GM10248 (cell line): ENCODE measurements around the gene TMEM45B.
"Not testable (repeated sequence)": the region's sequence is repeated elsewhere in the genome, so short reads cannot be mapped to it uniquely, and the experiment has no call there.

Experiments
- CTCF ChIA-PET: fragments of 300-600 bp; sonication (Branson Sonifier 250); formaldehyde crosslinking; extraction: SDS; loops from one replicate; lab custom pipeline; 2021; ENCODE audit warnings: antibody characterized with exemption; lab: Yijun Ruan, JAX
- POLR2A ChIA-PET: fragments of 350-650 bp; sonication (Branson Sonifier 250); formaldehyde crosslinking; extraction: SDS; loops from one replicate; lab custom pipeline; 2020; ENCODE audit warnings: antibody characterized with exemption; lab: Yijun Ruan, JAX
- DNase-seq: peaks from one replicate; pipeline ENCODE4 v3.0.0; 2012; ENCODE audit errors: extremely low spot score
- TF ChIP-seq, protein P1 (sequence below): IDR thresholded peaks from 2 replicates; pipeline ENCODE4 v1.5.1; 2012; ENCODE audit warnings: mild to moderate bottlenecking, low read depth; ENCODE audit errors: extremely low read depth, missing control alignments, control extremely low read depth

Gene TMEM45B

DNA sequence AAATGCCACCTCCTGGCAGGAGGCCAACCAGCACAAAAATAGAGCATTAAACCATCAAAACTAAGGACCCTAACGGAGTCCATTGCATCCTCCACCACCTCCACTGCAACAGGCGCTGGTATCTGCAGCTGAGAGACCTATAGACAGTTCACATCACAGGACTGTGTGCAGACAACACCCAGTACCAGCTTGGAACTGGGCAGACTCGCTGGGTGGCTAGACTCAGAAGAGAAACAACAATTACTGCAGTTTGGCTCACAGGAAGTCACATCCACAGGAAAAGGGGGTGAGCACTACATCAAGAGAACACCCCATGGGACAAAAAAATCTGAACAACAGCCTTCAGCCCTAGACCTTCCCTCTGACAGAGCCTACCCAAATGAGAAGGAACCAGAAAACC is 11.6 kb upstream of the TMEM45B start:
- TF ChIP-seq, protein P1, sequence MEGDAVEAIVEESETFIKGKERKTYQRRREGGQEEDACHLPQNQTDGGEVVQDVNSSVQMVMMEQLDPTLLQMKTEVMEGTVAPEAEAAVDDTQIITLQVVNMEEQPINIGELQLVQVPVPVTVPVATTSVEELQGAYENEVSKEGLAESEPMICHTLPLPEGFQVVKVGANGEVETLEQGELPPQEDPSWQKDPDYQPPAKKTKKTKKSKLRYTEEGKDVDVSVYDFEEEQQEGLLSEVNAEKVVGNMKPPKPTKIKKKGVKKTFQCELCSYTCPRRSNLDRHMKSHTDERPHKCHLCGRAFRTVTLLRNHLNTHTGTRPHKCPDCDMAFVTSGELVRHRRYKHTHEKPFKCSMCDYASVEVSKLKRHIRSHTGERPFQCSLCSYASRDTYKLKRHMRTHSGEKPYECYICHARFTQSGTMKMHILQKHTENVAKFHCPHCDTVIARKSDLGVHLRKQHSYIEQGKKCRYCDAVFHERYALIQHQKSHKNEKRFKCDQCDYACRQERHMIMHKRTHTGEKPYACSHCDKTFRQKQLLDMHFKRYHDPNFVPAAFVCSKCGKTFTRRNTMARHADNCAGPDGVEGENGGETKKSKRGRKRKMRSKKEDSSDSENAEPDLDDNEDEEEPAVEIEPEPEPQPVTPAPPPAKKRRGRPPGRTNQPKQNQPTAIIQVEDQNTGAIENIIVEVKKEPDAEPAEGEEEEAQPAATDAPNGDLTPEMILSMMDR: no peak
- no peak for DNase-seq
- POLR2A ChIA-PET: no interaction called here
- CTCF ChIA-PET: no interaction called here

DNA sequence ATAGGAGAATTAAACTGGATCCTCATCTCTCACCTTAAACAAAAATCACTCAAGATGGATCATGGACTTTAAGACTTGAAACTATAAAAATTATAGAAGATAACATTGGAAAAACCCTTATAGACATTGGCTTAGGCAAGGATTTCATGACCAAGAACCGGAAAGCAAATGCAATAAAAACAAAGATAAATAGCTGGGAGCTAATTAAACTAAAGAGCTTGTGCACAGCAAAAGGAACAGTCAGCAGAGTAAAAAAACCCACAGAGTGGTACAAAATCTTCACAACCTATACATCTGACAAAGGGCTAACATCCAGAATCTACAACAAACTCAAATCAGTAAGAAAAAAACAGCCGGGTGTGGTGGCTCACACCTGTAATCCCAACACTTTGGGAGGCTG is 7.4 kb upstream of the TMEM45B start:
- DNase-seq, POLR2A ChIA-PET, CTCF ChIA-PET: not testable (repeated sequence)

DNA sequence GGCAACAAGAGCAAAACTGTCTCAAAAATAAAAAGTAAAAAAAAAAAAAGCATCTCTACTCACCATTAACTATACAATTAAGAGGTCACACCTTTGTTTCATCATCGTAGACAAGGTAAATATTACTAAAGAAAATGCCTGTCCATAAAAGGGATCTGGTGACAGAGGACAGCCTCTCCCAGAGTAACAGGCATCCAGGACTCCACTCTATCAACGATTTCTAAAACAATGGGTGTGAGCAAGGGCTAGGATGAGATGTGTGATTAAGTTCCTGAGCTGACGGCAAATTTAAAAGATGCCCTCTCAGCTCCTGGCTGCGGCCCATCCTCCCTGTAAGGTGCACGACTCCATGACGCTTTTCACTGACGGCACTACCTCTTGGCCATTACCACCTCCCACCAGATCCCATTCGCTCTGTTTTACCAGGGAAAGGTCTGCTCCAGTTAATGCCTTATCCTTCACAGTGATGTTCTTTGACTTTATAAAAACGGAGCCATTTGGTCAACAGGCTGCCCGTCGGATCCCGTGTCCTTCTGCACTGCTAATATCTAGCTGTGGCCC is 2.3 kb upstream of the TMEM45B start:
- ChIA-PET CTCF (no interaction called here), POLR2A (no interaction called here)
- TF ChIP-seq, protein P1: no peak
- DNase-seq: no peak

DNA sequence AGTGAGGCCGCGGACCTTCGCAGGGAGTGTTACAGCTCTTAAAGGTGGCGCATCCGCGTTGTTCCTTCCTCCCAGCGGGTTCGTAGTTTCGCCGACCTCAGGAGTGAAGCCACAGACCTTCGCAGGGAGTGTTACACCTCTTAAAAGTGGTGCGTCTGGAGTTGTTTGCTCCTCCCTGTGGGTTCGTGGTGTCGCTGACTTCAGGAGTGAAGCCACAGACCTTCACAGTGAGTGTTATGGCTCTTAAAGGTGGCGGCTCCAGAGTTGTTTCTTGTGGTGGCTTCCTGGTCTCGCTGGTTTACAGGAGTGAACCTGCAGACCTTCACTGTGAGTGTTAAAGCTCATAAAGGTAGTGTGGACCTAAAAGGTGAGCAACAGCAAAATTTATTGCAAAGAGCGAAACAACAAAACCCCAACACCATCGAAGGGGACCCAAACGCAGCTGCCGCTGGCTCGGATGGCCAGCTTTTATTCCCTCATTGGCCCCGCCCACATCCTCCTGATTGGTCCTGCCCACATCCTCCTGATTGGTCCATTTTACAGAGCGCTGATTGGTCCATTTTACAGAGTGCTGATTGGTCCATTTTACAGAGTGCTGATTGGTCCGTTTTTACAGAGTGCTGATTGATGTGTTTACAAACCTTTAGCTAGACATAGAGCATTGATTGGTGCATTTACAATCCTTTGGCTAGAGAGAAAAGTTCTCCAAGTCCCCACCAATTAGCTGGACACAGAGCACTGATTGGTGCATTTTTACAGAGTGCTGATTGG is 1.2 kb upstream of the TMEM45B start:
- TF ChIP-seq, protein P1: no peak
- ChIA-PET CTCF (no interaction called here), POLR2A (no interaction called here)
- DNase-seq: no peak

DNA sequence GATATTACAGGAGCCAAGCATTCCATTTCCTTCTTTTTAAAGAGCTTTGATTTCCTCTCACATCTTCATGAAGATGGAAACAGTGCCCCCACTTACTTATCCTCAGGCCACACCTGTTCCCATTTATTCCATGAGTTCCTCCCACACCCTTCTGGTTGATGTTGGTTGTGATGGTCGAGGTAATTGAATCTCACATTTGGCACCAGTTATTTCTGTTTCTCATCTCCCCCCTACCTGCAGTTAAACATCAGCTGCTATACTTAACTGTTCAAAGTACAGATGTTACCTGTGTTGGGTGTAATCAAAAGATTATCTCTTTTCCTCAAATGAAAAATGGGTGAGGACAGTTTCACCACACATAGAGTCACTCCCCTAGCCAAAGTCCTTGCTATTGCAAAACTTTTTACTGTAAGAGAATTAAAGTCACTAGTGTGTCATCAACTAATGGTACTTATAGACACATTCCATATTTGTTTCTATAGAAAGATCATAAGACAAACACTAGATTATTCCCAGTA is 1.9 kb downstream of the TMEM45B start:
- TF ChIP-seq, protein P1: no peak
- ChIA-PET CTCF (no interaction called here), POLR2A (no interaction called here)
- no peak for DNase-seq

DNA sequence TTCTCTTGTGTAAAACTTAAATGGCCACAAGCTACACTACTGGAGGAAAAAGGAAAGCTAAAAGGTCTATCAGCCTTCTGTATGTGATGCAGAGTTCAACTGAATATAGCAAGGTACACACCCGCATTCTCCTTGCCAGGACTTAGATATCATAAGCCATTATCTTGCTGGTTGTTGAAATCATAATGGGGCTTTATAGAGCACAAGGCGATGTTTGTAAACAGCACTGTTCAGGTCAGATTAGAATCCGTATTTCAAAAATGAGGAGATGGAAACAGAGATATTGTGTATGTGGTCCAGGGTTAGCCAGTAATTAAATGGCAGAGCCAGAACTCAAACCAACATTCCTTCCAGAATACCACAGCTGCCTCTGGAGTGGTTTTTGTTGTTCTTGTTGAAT is 2.6 kb downstream of the TMEM45B start:
- POLR2A ChIA-PET, CTCF ChIA-PET: not testable (repeated sequence)

DNA sequence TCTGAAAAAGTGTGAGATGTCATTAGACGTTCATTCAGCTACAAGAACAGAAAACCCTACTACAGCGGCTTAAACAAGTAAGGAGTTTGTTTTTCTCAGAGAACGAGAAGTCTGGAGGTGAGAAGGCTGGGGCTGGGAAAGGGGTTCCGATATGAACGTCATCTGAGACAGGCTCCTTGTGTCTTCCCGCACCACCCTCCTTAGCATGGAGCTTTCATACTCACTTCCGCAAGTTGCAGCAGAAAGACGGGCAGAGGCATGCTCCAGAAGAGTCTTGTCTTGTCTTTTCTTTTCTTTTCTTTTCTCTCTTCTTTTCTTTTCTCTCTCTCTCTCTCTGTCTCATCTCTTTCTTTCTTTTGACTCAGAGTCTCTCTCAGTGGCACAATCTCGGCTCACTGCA is 3.6 kb downstream of the TMEM45B start:
- DNase-seq: no peak
- CTCF ChIA-PET: no interaction called here
- TF ChIP-seq, protein P1: no peak
- POLR2A ChIA-PET: no interaction called here

More for the DNA sequence above, 2.6 kb downstream of the TMEM45B start:
- not testable (repeated sequence) for DNase-seq

DNA sequence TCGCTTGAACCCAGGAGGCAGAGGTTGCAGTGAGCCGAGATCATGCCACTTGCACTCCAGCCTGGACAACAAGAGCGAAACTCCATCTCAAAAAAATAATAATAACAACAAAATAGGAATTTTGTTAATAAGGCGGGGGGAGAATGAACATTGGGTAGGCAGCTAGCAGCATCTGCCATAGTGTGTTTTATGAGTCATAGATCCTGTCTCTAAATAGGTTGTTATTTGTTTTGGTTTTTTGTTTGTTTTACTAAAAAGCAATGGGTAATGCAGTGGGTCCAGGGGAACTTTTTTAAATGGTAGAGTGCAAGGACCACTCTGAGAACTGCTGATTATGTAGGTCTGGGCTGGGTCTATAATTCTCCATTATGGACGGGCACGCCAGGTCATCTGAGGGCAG is 4.6 kb downstream of the TMEM45B start:
- CTCF ChIA-PET, DNase-seq, POLR2A ChIA-PET: not testable (repeated sequence)

DNA sequence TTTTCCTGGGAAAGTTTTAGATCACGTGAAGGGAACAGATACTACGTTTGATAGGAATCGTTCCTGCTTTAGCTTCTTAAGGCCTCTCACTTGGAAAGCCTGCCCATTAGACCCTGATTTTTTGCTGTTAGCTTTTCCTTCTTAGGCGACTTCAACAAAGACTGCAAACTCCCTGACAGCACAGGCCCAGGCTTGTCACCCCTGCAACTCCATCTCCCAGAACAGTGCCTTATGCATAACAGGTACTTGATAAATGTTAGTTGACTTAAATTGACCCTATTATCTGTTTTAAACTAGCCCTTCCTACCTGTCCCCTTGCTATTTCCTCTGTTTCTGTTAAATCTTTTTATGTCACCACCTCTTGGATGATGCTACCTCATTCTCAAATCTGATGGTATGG is 7.6 kb downstream of the TMEM45B start:
- DNase-seq, POLR2A ChIA-PET: not testable (repeated sequence)
- CTCF ChIA-PET: interaction anchor here (1.1 kb wide), 1 partner anchor 36 kb away, joined by 3 read pairs; no protein-coding TSS in a partner anchor

DNA sequence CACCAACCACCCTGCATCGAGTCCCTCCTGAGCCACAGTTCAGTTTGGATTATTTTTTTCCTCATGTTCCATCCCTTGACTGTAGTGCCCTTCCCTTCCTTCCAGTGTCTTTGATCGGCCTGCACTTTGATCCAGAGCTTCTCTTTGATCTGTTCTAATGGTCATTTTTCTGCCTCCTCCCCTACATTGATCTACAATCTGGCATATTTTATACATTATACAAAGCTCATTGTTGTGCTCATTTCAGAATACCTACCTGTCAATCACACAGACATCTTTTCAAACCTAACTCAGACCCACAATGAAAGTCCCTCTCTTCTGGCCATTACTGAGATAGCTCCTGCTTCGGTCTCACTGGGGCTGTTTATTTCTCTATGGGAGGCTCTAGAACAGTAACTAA is 8.2 kb downstream of the TMEM45B start:
- CTCF ChIA-PET: interaction anchor here (1.1 kb wide), 1 partner anchor 36 kb away, joined by 3 read pairs; no protein-coding TSS in a partner anchor
- POLR2A ChIA-PET, DNase-seq: not testable (repeated sequence)
